WTC11 (cell line): ENCODE data around the gene MESD. TPM values are rescaled to one million over a fixed set of nuclear protein-coding genes. Genes with fewer than 3 reads are reported as not detected.

Experiments used
- ATAC-seq: fragments of 200-7000 bp; cut with Tn5 transposase; 2 replicates; pipeline ENCODE4 v1.10.0; 2021; ENCODE audit warnings: mild to moderate bottlenecking, moderate library complexity
- CTCF ChIA-PET: fragments of 300-600 bp; sonication (Branson Sonifier 250); formaldehyde crosslinking; loops from one replicate; lab custom pipeline; 2021; ENCODE audit warnings: antibody characterized with exemption; lab: Charles Lee
- POLR2A ChIA-PET: fragments of 350-600 bp; sonication (Branson Sonifier 250); formaldehyde crosslinking; loops from one replicate; lab custom pipeline; 2021; ENCODE audit warnings: antibody characterized with exemption; lab: Charles Lee
- DNase-seq: peaks from one replicate; pipeline ENCODE4 v3.0.0; 2021; ENCODE audit warnings: low spot score
- H3K27ac Mint-ChIP-seq: 2 replicates; pipeline ENCODE4 v1.8.0; 2021; ENCODE audit warnings: mixed read lengths
- H3K27me3 Mint-ChIP-seq: 2 replicates; pipeline ENCODE4 v1.8.0; 2021; ENCODE audit warnings: low read depth, mild to moderate bottlenecking, moderate library complexity, mixed read lengths
- H3K36me3 Mint-ChIP-seq: 2 replicates; pipeline ENCODE4 v1.8.0; 2021; ENCODE audit warnings: mixed read lengths
- H3K4me1 Mint-ChIP-seq: 2 replicates; pipeline ENCODE4 v1.8.0; 2022; ENCODE audit warnings: mixed read lengths
- H3K4me3 Mint-ChIP-seq: 2 replicates; pipeline ENCODE4 v1.8.0; 2021; ENCODE audit warnings: mild to moderate bottlenecking, moderate library complexity, mixed read lengths
- H3K9me3 Mint-ChIP-seq: 2 replicates; pipeline ENCODE4 v1.8.0; 2021; ENCODE audit warnings: mixed read lengths
- ARID4B ChIP-seq: sonication (generic); formaldehyde crosslinking; IDR thresholded peaks from 2 replicates; pipeline ENCODE4 v1.8.0; 2023; ENCODE audit warnings: missing genetic modification reagents, mild to moderate bottlenecking, borderline replicate concordance
- ATF2 ChIP-seq: sonication (generic); formaldehyde crosslinking; IDR thresholded peaks from 2 replicates; pipeline ENCODE4 v1.8.1; 2022; ENCODE audit warnings: low read depth, missing genetic modification reagents, borderline replicate concordance
- CTCF ChIP-seq: fragments of 200-600 bp; IDR thresholded peaks from 2 replicates; pipeline ENCODE4 v1.8.0; 2022; ENCODE audit warnings: antibody characterized with exemption
- FOXP1 ChIP-seq: sonication (generic); formaldehyde crosslinking; IDR thresholded peaks from 2 replicates; pipeline ENCODE4 v1.8.0; 2022; ENCODE audit warnings: missing genetic modification reagents, mild to moderate bottlenecking, moderate library complexity, borderline replicate concordance
- IRF1 ChIP-seq: sonication (generic); formaldehyde crosslinking; IDR thresholded peaks from 2 replicates; pipeline ENCODE4 v1.8.0; 2023; ENCODE audit warnings: missing genetic modification reagents
- JUN ChIP-seq: sonication (generic); formaldehyde crosslinking; IDR thresholded peaks from 2 replicates; pipeline ENCODE4 v1.8.0; 2023; ENCODE audit warnings: mild to moderate bottlenecking, missing genetic modification reagents
- MYBL2 ChIP-seq: sonication (generic); formaldehyde crosslinking; IDR thresholded peaks from 2 replicates; pipeline ENCODE4 v1.8.1; 2023; ENCODE audit warnings: mild to moderate bottlenecking, moderate library complexity, missing genetic modification reagents
- STAT6 ChIP-seq: sonication (generic); formaldehyde crosslinking; conservative IDR thresholded peaks from 2 replicates; pipeline ENCODE4 v1.8.1; 2023; ENCODE audit warnings: mild to moderate bottlenecking, low read depth, missing genetic modification reagents, moderate library complexity
- TCF7 ChIP-seq: sonication (generic); formaldehyde crosslinking; IDR thresholded peaks from 2 replicates; pipeline ENCODE4 v1.8.0; 2022; ENCODE audit warnings: mild to moderate bottlenecking, low read depth, missing genetic modification reagents, moderate library complexity
- ZNF219 ChIP-seq: sonication (generic); formaldehyde crosslinking; IDR thresholded peaks from 2 replicates; pipeline ENCODE4 v1.8.0; 2023; ENCODE audit warnings: missing genetic modification reagents, mild to moderate bottlenecking, borderline replicate concordance
- ZNF423 ChIP-seq: fragments of 250-450 bp; sonication (Bioruptor Pico); IDR thresholded peaks from 2 replicates; pipeline ENCODE4 v2.1.2; 2022; ENCODE audit warnings: mild to moderate bottlenecking, moderate library complexity
- total RNA-seq: library from RNA; stranded (reverse); gene quantifications from 3 replicates; pipeline ENCODE4 v1.2.3, GENCODE V29; 2021

Gene MESD
- total RNA-seq, 1 experiment from 2014 or later: 28.3 TPM

GRCh38 chr15:81015621-81016488 is 26.2 kb upstream of the MESD start:
- ATAC-seq (no peak), DNase-seq (no peak)
- TF ChIP-seq ZNF219 (CRISPR knock-in tag) (no peak), ARID4B (CRISPR knock-in tag) (no peak), IRF1 (CRISPR knock-in tag) (no peak), CTCF (no peak), STAT6 (CRISPR knock-in tag) (no peak), TCF7 (no peak), MYBL2 (CRISPR knock-in tag) (no peak), FOXP1 (CRISPR knock-in tag) (no peak), ZNF423 (CRISPR knock-in tag) (no peak), ATF2 (CRISPR knock-in tag) (no peak), JUN (CRISPR knock-in tag) (no peak)
- no peaks in the 10 kb centered on the region for H3K4me1 Mint-ChIP-seq
- CTCF ChIA-PET: interaction anchor here (1.5 kb wide), 1 partner anchor 250 kb away, joined by 7 read pairs; no protein-coding TSS in a partner anchor
- no peaks in the 10 kb centered on the region for H3K36me3 Mint-ChIP-seq
- H3K9me3 Mint-ChIP-seq: no peaks in the 10 kb centered on the region
- no peaks in the 10 kb centered on the region for H3K27me3 Mint-ChIP-seq
- H3K4me3 Mint-ChIP-seq: no peak overlapping the region
- H3K27ac Mint-ChIP-seq: no peak overlapping the region
- POLR2A ChIA-PET: interaction anchor here (1.0 kb wide), 1 partner anchor 14 kb away, joined by 4 read pairs; no protein-coding TSS in a partner anchor
